Measurements from ENCODE around the gene MAPK7. TPM values are rescaled to one million over a fixed set of nuclear protein-coding genes. Genes with fewer than 3 reads are reported as not detected.

Gene MAPK7
- total RNA-seq, 1 experiment from 2014 or later = 23.3 TPM

DNA sequence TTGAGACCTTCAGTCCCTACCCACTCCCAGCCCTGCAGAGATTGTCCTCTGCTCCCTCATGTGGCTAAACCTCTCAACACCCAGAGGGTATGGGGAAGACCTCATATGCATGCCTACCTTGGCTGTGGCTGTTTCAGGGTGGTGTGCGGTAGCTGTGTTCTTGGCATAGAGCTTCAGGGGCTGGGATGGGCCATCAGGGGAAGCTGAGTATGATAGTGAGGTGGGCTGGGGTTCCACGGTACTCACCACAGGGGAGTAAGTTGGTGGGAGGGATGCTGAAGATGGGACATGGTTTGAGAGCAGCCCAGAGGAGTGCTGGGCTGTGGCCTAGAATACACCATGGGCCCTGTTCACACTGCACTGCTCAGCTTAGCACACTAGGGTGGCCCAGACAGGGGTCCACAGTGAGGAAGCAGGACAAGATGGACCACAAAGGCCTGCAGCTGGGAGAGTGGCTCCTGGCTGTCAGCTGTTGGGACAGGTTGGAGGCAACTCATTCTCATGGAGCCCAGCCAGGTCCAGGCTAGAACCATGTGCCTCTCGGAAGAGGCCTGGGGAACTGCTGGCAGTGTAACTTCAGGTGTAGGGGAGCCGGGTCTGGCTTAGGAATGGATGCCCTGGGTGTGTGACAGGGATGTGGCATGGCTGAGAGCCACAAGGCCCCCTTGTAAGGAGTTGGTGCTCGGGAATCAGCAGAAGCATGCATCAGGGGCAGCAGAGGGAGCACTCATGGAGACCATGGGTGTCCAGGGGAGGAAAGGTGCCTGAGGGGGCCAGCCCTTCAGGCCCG, 5.6 kb downstream of the MAPK7 start:
- H3K36me3 ChIP-seq (ENCODE audit: low read depth) = 0 out of 2 replicates have a peak, but pooled peaks cover 12% of the 10 kb centered on the region
- H4K20me1 ChIP-seq (ENCODE audit: insufficient read depth) = no peaks in the 10 kb centered on the region
- no peaks in the 10 kb centered on the region for H3K9me3 ChIP-seq (ENCODE audit: insufficient read depth, low read depth)
- H3F3A ChIP-seq (ENCODE audit: insufficient read depth, low read depth) = peaks cover 20% of the 10 kb centered on the region; the same call in 1 of the 2 replicates
- TF ChIP-seq, protein P1, sequence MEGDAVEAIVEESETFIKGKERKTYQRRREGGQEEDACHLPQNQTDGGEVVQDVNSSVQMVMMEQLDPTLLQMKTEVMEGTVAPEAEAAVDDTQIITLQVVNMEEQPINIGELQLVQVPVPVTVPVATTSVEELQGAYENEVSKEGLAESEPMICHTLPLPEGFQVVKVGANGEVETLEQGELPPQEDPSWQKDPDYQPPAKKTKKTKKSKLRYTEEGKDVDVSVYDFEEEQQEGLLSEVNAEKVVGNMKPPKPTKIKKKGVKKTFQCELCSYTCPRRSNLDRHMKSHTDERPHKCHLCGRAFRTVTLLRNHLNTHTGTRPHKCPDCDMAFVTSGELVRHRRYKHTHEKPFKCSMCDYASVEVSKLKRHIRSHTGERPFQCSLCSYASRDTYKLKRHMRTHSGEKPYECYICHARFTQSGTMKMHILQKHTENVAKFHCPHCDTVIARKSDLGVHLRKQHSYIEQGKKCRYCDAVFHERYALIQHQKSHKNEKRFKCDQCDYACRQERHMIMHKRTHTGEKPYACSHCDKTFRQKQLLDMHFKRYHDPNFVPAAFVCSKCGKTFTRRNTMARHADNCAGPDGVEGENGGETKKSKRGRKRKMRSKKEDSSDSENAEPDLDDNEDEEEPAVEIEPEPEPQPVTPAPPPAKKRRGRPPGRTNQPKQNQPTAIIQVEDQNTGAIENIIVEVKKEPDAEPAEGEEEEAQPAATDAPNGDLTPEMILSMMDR (conservative IDR thresholded peaks at IDR 0.05) = no peak
- no peak for TF ChIP-seq EZH2 (IDR thresholded peaks at IDR 0.05; ENCODE audit: low read depth)
- ChIA-PET CTCF (no interaction called here), POLR2A (ENCODE audit: unreplicated experiment) (no interaction called here)
- no TSS peak for BruUV-seq (replicated peaks)
- H3K79me2 ChIP-seq (ENCODE audit: low read depth) = peaks cover 12% of the 10 kb centered on the region
- no peaks in the 10 kb centered on the region for H3K27me3 ChIP-seq (ENCODE audit: insufficient read depth, low read depth)
- peaks cover 21% of the 10 kb centered on the region for H3K4me1 ChIP-seq (replicated peaks; ENCODE audit: insufficient read depth)
- no peak overlapping the region for H2AFZ ChIP-seq
- H3K4me2 ChIP-seq = no peak overlapping the region
- intact Hi-C loops (cut with micrococcal nuclease; ENCODE audit: unreplicated experiment) = no loop called here
- no peak for DNase-seq
- no peaks in the 10 kb centered on the region for H3K9me2 ChIP-seq (ENCODE audit: insufficient read depth)
- H3K27ac ChIP-seq = no peak overlapping the region
- no peak overlapping the region for H3K4me3 ChIP-seq

DNA sequence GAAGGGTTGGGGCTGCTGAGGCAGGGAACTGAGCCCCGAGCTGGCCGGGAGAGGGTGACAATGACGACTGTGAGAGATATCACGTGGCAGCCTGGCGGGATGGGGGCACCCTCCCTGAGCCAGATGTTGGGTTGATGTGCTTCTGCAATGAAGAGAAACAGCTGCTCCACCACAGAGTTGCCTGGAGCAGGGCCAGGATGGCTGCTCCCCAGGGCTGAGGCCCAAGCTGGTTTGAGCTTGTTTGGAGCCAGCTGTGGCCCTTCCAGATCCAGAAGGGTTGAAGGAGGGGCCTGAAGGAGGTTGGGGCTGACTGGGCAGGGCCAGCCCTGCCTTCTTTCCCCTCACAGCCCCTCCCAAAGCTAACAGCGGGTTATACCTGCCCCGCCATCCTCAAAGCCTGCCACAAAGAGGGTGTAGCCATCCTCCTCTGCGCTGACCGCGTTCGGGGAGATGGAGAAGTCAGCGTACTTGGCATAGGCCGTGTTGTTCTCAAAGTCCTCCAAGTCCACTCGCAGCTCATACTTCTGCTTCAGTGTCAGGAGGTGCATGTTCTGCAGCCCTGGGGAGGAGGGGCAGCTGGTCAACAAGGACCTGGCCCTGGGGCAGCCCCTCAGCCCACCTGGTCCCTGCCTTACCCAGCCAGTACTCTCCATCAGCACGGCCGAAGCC, 6.6 kb downstream of the MAPK7 start:
- DNase-seq = no peak
- Histone ChIP-seq H3K9me2 (ENCODE audit: insufficient read depth) (no peaks in the 10 kb centered on the region), H3K79me2 (ENCODE audit: low read depth) (peaks cover 2% of the 10 kb centered on the region; the same call in 1 of the 2 replicates), H3K4me3 (no peak overlapping the region), H3K27ac (no peak overlapping the region), H4K20me1 (ENCODE audit: insufficient read depth) (no peaks in the 10 kb centered on the region), H3K4me2 (no peak overlapping the region), H3K27me3 (ENCODE audit: insufficient read depth, low read depth) (no peaks in the 10 kb centered on the region), H3K9me3 (ENCODE audit: insufficient read depth, low read depth) (no peaks in the 10 kb centered on the region), H3F3A (ENCODE audit: insufficient read depth, low read depth) (peaks cover 20% of the 10 kb centered on the region; the same call in 1 of the 2 replicates), H3K4me1 (replicated peaks; ENCODE audit: insufficient read depth) (peaks cover 15% of the 10 kb centered on the region), H2AFZ (no peak overlapping the region), H3K36me3 (ENCODE audit: low read depth) (0 out of 2 replicates have a peak, but pooled peaks cover 12% of the 10 kb centered on the region)
- intact Hi-C loops (cut with micrococcal nuclease; ENCODE audit: unreplicated experiment) = no loop called here
- no TSS peak for BruUV-seq (replicated peaks)
- CTCF ChIA-PET = interaction anchor here (0.6 kb wide), 1 partner anchor 12 kb away, joined by 3 read pairs; no protein-coding TSS in a partner anchor
- TF ChIP-seq EZH2 (IDR thresholded peaks at IDR 0.05; ENCODE audit: low read depth) = no peak
- TF ChIP-seq, protein P1 (conservative IDR thresholded peaks at IDR 0.05) = no peak
- POLR2A ChIA-PET (ENCODE audit: unreplicated experiment) = interaction anchor here (0.7 kb wide), 1 partner anchor 287 kb away, joined by 4 read pairs; no protein-coding TSS in a partner anchor

DNA sequence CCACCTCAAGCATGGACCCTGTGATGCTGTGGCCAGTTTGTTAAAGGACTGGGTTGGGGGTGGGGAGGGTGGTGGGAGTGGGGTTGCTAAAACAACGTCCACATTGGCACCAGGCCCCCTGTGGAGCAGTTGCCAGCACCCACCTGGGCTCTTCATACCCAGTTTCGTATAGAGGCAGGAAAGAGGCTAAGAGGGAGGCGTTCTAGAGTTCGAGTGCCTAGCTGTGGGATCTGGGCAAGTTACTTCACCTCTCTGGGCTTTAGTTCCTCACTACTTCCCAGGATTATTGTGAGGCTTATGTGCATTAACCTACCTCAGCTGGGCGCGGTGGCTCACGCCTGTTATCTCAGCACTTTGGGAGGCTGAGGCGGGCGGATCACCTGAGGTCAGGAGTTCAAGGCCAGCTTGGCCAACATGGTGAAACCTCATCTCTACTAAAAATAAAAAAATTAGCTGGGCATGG, 7.3 kb downstream of the MAPK7 start:
- ChIA-PET POLR2A (ENCODE audit: unreplicated experiment) (interaction anchor here (0.6 to 2.1 kb wide), 3 partner anchors 8 to 504 kb away, joined by 8 to 21 read pairs (median 13); partner anchors contain the start of gene MAPK7), CTCF (no interaction called here)
- intact Hi-C loops (cut with micrococcal nuclease; ENCODE audit: unreplicated experiment) = no loop called here
- Histone ChIP-seq H3K79me2 (ENCODE audit: low read depth) (no peaks in the 10 kb centered on the region), H3K9me3 (ENCODE audit: insufficient read depth, low read depth) (no peaks in the 10 kb centered on the region), H3F3A (ENCODE audit: insufficient read depth, low read depth) (peaks cover 20% of the 10 kb centered on the region; the same call in 1 of the 2 replicates), H3K27me3 (ENCODE audit: insufficient read depth, low read depth) (no peaks in the 10 kb centered on the region), H3K36me3 (ENCODE audit: low read depth) (0 out of 2 replicates have a peak, but pooled peaks cover 12% of the 10 kb centered on the region), H3K4me2 (no peak overlapping the region), H3K9me2 (ENCODE audit: insufficient read depth) (no peaks in the 10 kb centered on the region), H3K4me1 (replicated peaks; ENCODE audit: insufficient read depth) (peaks cover 15% of the 10 kb centered on the region), H2AFZ (no peak overlapping the region), H3K4me3 (no peak overlapping the region), H3K27ac (no peak overlapping the region), H4K20me1 (ENCODE audit: insufficient read depth) (no peaks in the 10 kb centered on the region)
- BruUV-seq (replicated peaks) = no TSS peak
- TF ChIP-seq EZH2 (IDR thresholded peaks at IDR 0.05; ENCODE audit: low read depth) = no peak
- DNase-seq = no peak
